Measurements from ENCODE around the gene KDM2A.
A peak's percentile ranks its signal among the peaks of the same experiment; 100 is the strongest.

KDM2A gene

GRCh38 chr11:67275606-67276409, 156.7 kb downstream of the KDM2A start:
- DNase-seq, result no peak

GRCh38 chr11:67276781-67277230, 157.7 kb downstream of the KDM2A start:
- DNase-seq, result no peak

DNA sequence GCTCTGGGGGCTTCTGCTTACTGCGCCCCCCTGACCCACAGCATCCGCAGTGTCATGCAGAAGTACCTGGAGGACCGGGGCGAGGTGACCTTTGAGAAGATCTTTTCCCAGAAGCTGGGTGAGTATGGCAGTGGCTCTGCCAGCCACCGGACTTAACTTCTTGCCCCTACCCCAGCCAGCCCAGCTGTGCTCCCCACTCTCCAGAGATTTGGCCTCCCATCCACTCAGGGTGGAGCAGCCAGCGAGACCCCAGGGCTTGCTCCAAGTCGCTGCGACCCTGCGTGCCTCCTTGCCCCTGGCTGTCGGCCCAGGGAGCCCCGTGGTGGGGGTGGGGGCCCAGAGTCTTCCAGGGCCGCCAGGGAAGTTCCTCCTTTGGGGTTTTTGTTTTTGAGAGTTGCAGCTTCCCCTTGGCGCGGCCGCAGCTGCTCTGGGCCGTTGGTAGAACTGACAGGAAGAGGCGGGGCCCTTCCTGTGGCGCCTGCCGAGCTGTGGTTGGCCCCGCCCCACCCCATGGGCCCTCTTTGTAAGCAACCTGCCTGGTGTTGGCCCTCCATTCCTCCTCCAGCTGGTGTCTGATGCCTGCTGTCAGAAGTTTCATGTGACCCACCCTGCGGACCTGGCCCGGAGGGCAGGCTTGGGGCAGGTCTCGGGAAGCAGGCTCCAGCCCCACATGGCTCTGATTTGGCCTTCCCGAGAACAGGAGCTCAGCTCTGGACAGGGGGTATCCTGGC, 158.3 kb downstream of the KDM2A start:
- DNase-seq, result peak; percentile 79 to 83

GRCh38 chr11:67278135-67278938, 159.3 kb downstream of the KDM2A start:
- no peak for DNase-seq

DNA sequence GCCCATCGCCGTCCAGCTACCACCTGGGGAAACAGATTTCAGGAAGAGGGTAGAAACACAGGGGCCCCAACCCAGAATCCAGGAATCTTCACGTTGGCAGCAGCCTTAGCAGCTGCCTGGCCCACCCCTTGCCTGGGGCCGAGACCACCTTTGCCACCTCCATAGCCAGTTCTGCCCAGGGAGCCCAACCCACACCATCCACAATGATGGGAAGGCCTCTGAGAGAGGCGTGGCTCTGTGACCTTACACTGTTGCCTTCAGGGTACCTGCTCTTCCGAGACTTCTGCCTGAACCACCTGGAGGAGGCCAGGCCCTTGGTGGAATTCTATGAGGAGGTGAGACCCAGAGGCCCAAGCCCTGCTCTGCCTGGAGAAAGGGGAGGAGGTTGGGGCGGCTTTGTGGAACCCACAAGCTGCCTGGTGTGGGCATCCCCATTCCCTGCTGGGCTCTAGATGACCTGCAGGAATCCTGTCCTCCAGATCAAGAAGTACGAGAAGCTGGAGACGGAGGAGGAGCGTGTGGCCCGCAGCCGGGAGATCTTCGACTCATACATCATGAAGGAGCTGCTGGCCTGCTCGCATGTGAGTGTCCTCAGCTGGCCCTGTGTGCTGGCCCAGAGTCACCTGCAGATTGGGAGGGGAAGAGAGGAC, 160.0 kb downstream of the KDM2A start:
- no peak for DNase-seq

DNA sequence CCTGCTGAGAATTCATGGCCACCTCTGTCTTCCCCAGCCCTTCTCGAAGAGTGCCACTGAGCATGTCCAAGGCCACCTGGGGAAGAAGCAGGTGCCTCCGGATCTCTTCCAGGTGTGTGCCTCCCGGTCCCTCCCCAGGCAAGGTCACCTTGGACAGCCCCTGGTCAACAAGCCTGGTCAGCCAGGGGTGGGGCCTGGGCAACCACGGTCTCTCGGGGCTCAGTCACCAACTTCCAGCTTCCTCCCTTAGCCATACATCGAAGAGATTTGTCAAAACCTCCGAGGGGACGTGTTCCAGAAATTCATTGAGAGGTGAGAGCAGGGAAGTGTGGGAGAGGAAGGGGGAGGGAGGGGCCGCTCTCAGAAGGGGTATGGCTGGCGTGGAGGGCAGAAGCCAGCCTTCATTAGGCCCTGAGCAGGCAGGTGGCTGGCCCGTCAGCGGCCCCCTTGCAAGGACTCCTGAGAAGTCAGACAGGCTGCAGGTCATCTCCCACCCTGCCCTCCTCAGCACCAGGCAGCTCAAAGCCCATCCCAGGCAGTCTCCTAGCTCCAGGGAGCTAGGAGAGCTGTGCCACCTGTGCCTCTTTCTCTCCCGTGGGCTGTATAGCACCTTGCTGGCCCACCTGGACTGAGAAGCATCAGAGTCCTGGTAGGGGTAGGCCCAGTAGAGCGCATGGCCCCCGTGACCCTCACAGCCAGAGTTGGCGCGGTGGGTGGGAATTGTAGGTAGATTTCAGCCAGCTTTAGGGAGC, 160.7 kb downstream of the KDM2A start:
- no peak for DNase-seq

DNA sequence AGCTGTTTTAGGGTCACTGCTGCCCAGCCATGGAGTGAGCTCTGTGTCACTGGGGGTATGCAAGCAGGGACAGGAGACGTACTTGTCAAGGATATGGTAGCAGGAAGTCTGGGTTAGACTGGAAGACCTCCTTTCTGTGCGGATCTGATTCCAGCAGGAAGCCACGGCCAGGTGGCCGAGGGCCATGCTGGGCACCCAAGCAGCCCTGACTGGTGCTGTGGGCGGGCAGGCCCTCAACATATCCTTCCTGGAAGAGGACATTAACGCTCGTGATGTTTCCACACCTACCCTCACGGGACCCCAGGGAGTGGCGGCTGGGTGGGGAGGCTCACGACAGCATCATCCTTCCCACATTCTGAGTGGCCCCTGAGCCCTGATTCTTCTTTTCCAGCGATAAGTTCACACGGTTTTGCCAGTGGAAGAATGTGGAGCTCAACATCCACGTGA, 161.3 kb downstream of the KDM2A start:
- no peak for DNase-seq

- no peak for DNase-seq
Observed at GRCh38 chr11:67280788-67281551, 161.9 kb downstream of the KDM2A start.

GRCh38 chr11:67281552-67282150, 162.6 kb downstream of the KDM2A start:
- DNase-seq, result no peak

DNA sequence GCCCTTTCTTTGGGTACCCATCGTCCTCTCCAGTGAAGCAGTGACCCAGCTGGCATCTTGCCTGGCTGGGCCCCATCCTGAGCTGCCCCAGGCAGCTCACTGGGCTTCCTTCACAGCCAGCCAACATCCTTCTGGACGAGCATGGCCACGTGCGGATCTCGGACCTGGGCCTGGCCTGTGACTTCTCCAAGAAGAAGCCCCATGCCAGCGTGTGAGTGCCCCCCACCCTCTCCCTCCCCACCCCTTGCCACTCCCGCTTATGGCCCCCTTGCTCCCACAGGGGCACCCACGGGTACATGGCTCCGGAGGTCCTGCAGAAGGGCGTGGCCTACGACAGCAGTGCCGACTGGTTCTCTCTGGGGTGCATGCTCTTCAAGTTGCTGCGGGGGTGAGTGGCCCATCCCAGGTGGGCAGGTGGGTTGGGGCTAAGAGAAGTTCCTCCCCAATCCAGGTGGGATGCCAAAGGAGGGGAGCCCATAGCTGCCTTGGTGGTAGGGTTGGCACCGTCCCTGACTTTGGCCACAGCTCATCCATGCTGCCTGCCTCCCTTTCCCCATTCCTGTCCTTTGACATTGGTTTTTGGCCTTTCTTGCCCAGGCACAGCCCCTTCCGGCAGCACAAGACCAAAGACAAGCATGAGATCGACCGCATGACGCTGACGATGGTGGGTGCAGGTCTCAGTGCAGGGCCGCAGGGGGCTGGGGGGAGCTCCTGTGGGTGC, 163.3 kb downstream of the KDM2A start:
- DNase-seq, result no peak

DNA sequence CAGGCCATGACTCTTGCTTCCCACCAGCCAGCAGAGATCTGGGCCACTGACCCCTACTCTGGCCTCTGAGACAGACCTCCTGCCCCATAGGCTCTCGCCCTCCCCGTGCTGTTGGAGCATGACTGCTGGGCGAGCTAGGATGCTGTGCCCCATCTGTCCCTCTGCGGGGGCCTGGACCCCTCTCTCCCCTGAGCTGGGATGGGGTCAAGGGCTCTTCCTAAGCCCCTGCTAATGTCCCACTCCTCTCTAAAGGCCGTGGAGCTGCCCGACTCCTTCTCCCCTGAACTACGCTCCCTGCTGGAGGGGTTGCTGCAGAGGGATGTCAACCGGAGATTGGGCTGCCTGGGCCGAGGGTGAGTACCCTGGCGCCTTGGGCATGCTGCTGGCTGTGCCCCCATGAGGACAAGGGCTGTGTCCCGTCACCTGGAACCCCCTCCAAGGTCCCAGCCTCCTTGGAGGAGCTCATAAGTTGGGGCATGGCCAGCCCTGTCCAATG, 163.9 kb downstream of the KDM2A start:
- no peak for DNase-seq

DNA sequence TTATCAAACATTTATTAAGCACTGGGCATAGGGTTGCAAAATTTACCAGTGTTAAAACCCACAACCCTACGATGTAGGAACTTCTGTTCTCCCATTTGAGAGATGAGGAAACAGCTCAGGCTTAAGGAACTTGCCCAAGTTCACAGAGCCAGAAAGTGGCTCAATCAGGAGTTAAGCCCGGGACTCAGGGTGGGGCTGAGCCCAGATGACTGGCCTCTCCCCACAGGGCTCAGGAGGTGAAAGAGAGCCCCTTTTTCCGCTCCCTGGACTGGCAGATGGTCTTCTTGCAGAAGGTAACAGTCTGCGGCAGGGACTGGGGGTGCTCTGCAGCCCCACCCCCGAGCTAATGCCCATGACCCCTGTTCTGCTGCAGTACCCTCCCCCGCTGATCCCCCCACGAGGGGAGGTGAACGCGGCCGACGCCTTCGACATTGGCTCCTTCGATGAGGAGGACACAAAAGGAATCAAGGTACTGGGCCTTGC, 164.5 kb downstream of the KDM2A start:
- no peak for DNase-seq

GRCh38 chr11:67284811-67285540, 165.9 kb downstream of the KDM2A start:
- DNase-seq, result no peak

GRCh38 chr11:67285541-67286498, 166.8 kb downstream of the KDM2A start:
- DNase-seq, result no peak

- no peak for DNase-seq
Observed at GRCh38 chr11:67286621-67287333, 167.7 kb downstream of the KDM2A start.

DNA sequence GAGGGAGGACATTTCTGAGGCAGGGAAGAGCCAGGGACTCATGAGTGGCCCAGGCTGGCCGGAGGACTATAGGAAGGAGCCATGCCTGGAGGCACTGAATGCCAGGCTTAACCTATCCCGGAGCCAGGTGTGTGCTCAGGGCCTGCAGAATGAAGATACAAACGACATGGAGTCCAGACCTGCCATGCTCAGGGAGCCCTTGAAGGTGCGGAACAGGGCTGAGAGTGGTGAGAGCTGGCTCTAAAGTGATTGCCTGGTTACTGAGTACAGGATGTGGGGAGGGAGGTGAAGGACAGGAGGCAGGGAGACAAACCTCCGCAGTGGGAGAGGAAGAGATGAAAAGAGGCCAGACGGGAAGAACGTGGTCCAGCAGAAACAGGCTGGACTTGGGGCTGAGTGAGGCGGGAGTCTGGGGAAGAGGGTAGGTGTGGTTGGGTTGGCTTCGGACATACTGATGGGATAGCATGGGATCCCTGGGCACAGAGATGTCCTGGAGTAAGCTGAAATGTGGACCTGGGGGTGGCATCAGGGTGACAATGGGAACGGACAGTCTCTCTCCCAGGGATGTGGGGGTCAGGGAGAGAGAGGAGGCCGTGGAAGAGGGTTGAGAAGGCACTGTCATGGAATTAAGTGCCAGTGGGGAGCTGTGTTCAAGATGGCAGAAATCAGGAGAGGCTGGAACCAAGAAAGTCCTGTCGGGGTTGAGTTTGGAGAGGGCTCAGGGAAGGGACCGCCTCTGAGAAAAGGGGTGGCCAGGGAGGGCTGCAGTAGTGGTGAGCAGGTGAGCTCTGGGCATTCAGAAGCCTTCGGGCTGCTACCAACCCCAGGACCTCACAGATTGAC, 168.5 kb downstream of the KDM2A start:
- DNase-seq, result no peak

Data from activated CD4-positive, alpha-beta T cell treated with anti-CD3 and anti-CD28 coated beads, Interleukin-2, amount 50 U/mL, for 4 hours (primary cell).